ENCODE measurements around the gene ST6GALNAC5. TPM values are rescaled to one million over a fixed set of nuclear protein-coding genes. Genes with fewer than 3 reads are reported as not detected.

Gene ST6GALNAC5
- total and polyA plus RNA-seq, 2 of the 13 experiments (the other 11 are each of a cell fraction or from before 2014, with no cell fraction given): not detected

- TF ChIP-seq PAXIP1 (CRISPR knock-in tag; conservative IDR thresholded peaks at IDR 0.05): no peak
- no peak for TF ChIP-seq TERF1 (CRISPR knock-in tag; IDR thresholded peaks at IDR 0.05)
- TF ChIP-seq ARNTL (CRISPR knock-in tag; IDR thresholded peaks at IDR 0.05): no peak
- no peak for TF ChIP-seq ZNF720 (CRISPR knock-in tag; IDR thresholded peaks at IDR 0.05)
- no peak for TF ChIP-seq ZNF234 (CRISPR knock-in tag; conservative IDR thresholded peaks at IDR 0.05)
- TF ChIP-seq MTA3 (CRISPR knock-in tag; IDR thresholded peaks at IDR 0.05): no peak
- TF ChIP-seq KDM6A (CRISPR knock-in tag; IDR thresholded peaks at IDR 0.05; ENCODE audit: low read depth): no peak
- no peak for TF ChIP-seq MED8 (CRISPR knock-in tag; IDR thresholded peaks at IDR 0.05; ENCODE audit: insufficient replicate concordance)
These were observed 233.6 kb downstream of the ST6GALNAC5 start (continued) for GRCh38 chr1:77100875-77101274.

- no peaks in the 10 kb centered on the region for H3K9me3 ChIP-seq (ENCODE audit: low read length)
- H3K4me2 ChIP-seq (ENCODE audit: low read depth, low read length): no peak overlapping the region
- BruUV-seq (replicated peaks): no TSS peak
- CTCF ChIA-PET (ENCODE audit: low intra/inter-chr PET ratio, low total read pairs): no interaction called here
- intact Hi-C loops (cut with micrococcal nuclease; ENCODE audit: unreplicated experiment): no loop called here
- in situ Hi-C loops (cut with HindIII; ENCODE audit: extremely low pct_ligation_motif_present, low pct_unique_long_range_greater_than_20kb): no loop called here
- DNase-seq (ENCODE audit: low spot score): no peak
- no peak overlapping the region for H3K9ac ChIP-seq (ENCODE audit: insufficient read depth, low read depth, low read length)
- no peak for FAIRE-seq
- POLR2A ChIA-PET: no interaction called here
- H3K36me3 ChIP-seq (replicated peaks in 1 of 2; ENCODE audit: control insufficient read depth in 1 of 2, insufficient read depth in 2 of 2, low read length in 2 of 2): no peaks in the 10 kb centered on the region
- no peaks in the 10 kb centered on the region for H3K79me2 ChIP-seq (ENCODE audit: insufficient read depth, low read length)
- H3K4me1 ChIP-seq (ENCODE audit: insufficient read depth, low read length): no peaks in the 10 kb centered on the region
- H2AFZ ChIP-seq (ENCODE audit: low read length): no peak overlapping the region
- H3K27me3 ChIP-seq (ENCODE audit: control insufficient read depth in 1 of 2, insufficient read depth in 2 of 2, low read length in 2 of 2): no peaks in the 10 kb centered on the region
- H3K27ac ChIP-seq (ENCODE audit: extremely low read length, insufficient read depth, low read length): no peak overlapping the region
- H4K20me1 ChIP-seq (ENCODE audit: insufficient read depth, low read length): no peaks in the 10 kb centered on the region
- 73% methylated on average over 4 of the region's 4 CpGs for WGBS (ENCODE audit: low lambda C conversion rate)
- ATAC-seq: no peak
- no peak overlapping the region for H3K4me3 ChIP-seq (replicated peaks in 1 of 3; ENCODE audit: insufficient read depth in 1 of 3, low read depth in 2 of 3, low read length in 3 of 3)
- TF ChIP-seq E2F5 (CRISPR knock-in tag; conservative IDR thresholded peaks at IDR 0.05): no peak
- no peak for TF ChIP-seq EEA1 (CRISPR knock-in tag; IDR thresholded peaks at IDR 0.05; ENCODE audit: borderline replicate concordance)
- TF ChIP-seq SATB2 (CRISPR knock-in tag; IDR thresholded peaks at IDR 0.05): no peak
- TF ChIP-seq ZNF747 (CRISPR knock-in tag; IDR thresholded peaks at IDR 0.05; ENCODE audit: borderline replicate concordance): no peak
- TF ChIP-seq STAG1 (CRISPR knock-in tag; IDR thresholded peaks at IDR 0.05): no peak
- TF ChIP-seq ZNF776 (CRISPR knock-in tag; IDR thresholded peaks at IDR 0.05): no peak
- no peak for TF ChIP-seq BORCS8-MEF2B (CRISPR knock-in tag; IDR thresholded peaks at IDR 0.05)
- TF ChIP-seq PRDM10 (CRISPR knock-in tag; IDR thresholded peaks at IDR 0.05; ENCODE audit: low read depth): no peak
These were observed 236.2 kb downstream of the ST6GALNAC5 start for GRCh38 chr1:77103486-77103885.

All from HepG2 (cell line).